NCI-H128 (cell line): ENCODE data around the gene LTBP2.
"Not testable (repeated sequence)": the region's sequence is repeated elsewhere in the genome, so short reads cannot be mapped to it uniquely, and the experiment has no call there.

Experiments
- DNase-seq: peaks from one replicate; lab custom pipeline; 2025; ENCODE audit not compliant: unreplicated experiment; lab: John Stamatoyannopoulos, UW

Gene LTBP2

GRCh38 chr14:74554742-74555362 lies 57.2 kb downstream of the LTBP2 start:
- DNase-seq, result no peak

- no peak for DNase-seq
Observed at GRCh38 chr14:74552623-74553022, 59.4 kb downstream of the LTBP2 start.

GRCh38 chr14:74551431-74552371 lies 60.3 kb downstream of the LTBP2 start:
- DNase-seq, result no peak

- no peak for DNase-seq
Observed at GRCh38 chr14:74551001-74551400, 61.0 kb downstream of the LTBP2 start.

- DNase-seq, result no peak
Observed at GRCh38 chr14:74550071-74550470, 62.0 kb downstream of the LTBP2 start.

- DNase-seq, result no peak
Observed at GRCh38 chr14:74549588-74549987, 62.4 kb downstream of the LTBP2 start.

GRCh38 chr14:74548881-74549280 lies 63.2 kb downstream of the LTBP2 start:
- DNase-seq, result no peak

- no peak for DNase-seq
Observed at GRCh38 chr14:74547331-74547927, 64.6 kb downstream of the LTBP2 start.

GRCh38 chr14:74546416-74546815 lies 65.6 kb downstream of the LTBP2 start:
- no peak for DNase-seq

- no peak for DNase-seq
Observed at GRCh38 chr14:74545386-74545785, 66.7 kb downstream of the LTBP2 start.

GRCh38 chr14:74543771-74544438 lies 68.1 kb downstream of the LTBP2 start:
- DNase-seq, result no peak

- no peak for DNase-seq
Observed at GRCh38 chr14:74542056-74542685, 69.9 kb downstream of the LTBP2 start.

GRCh38 chr14:74541225-74541624 lies 70.8 kb downstream of the LTBP2 start:
- DNase-seq, result no peak

GRCh38 chr14:74539503-74539902 lies 72.5 kb downstream of the LTBP2 start:
- no peak for DNase-seq

- DNase-seq, result no peak
Observed at GRCh38 chr14:74538411-74539391, 73.3 kb downstream of the LTBP2 start.

- not testable (repeated sequence) for DNase-seq
Observed at GRCh38 chr14:74536336-74536735, 75.7 kb downstream of the LTBP2 start.

- no peak for DNase-seq
Observed at GRCh38 chr14:74535756-74536325, 76.2 kb downstream of the LTBP2 start.

- DNase-seq, result no peak
Observed at GRCh38 chr14:74533576-74533975, 78.5 kb downstream of the LTBP2 start.

GRCh38 chr14:74532246-74532645 lies 79.8 kb downstream of the LTBP2 start:
- DNase-seq, result no peak
